PC-9 (cell line): ENCODE measurements around the gene NELFCD.

Experiments used
- CTCF ChIP-seq: fragments of 200-600 bp; sonication (generic); conservative IDR thresholded peaks from 2 replicates; pipeline ENCODE4 v1.6.1; 2017; ENCODE audit warnings: mixed run types, antibody characterized with exemption, mild to moderate bottlenecking, moderate library complexity
- EZH2 ChIP-seq: fragments of 200-600 bp; sonication (generic); IDR thresholded peaks from 2 replicates; pipeline ENCODE4 v1.8.0; 2017; ENCODE audit warnings: antibody characterized with exemption, low read depth

GRCh38 chr20:59032713-59033059 lies 51.6 kb downstream of the NELFCD start:
- TF ChIP-seq CTCF (peak; percentile 29; the same call in 1 of the 2 replicates), EZH2 (no peak)
